Mesothelial cell of epicardium (in vitro differentiated cells): ENCODE measurements around the gene B4GAT1. TPM values are rescaled to one million over a fixed set of nuclear protein-coding genes. Genes with fewer than 3 reads are reported as not detected.

Experiments
- DNase-seq, 2 experiments: peaks; one replicate each; pipeline ENCODE4 v3.0.0; 2021; ENCODE audit warnings: low spot score in 2 of 2; ENCODE audit not compliant: unreplicated experiment in 2 of 2
- H3K27ac Mint-ChIP-seq: 2 replicates; pipeline ENCODE4 v1.8.0; 2021; ENCODE audit warnings: mixed read lengths
- H3K27me3 Mint-ChIP-seq: 2 replicates; pipeline ENCODE4 v1.8.0; 2021; ENCODE audit warnings: low read depth, mixed read lengths
- H3K36me3 Mint-ChIP-seq: 2 replicates; pipeline ENCODE4 v1.8.0; 2021; ENCODE audit warnings: mixed read lengths
- H3K4me1 Mint-ChIP-seq: 2 replicates; pipeline ENCODE4 v1.8.0; 2021; ENCODE audit warnings: mixed read lengths
- H3K4me3 Mint-ChIP-seq: 2 replicates; pipeline ENCODE4 v1.8.0; 2021; ENCODE audit warnings: mild to moderate bottlenecking, moderate library complexity, mixed read lengths
- H3K9me3 Mint-ChIP-seq: 2 replicates; pipeline ENCODE4 v1.8.0; 2021; ENCODE audit warnings: mixed read lengths
- CTCF ChIP-seq: fragments of 200-600 bp; sonication (generic); IDR thresholded peaks from one replicate; pipeline ENCODE4 v1.5.0; 2021; ENCODE audit warnings: antibody characterized with exemption; ENCODE audit not compliant: unreplicated experiment
- total RNA-seq: library from RNA; stranded (reverse); gene quantifications from 3 replicates; pipeline ENCODE4 v1.2.1, GENCODE V29; 2021

B4GAT1 gene
- total RNA-seq, 1 donor from 2014 or later: 30.2 TPM

DNA sequence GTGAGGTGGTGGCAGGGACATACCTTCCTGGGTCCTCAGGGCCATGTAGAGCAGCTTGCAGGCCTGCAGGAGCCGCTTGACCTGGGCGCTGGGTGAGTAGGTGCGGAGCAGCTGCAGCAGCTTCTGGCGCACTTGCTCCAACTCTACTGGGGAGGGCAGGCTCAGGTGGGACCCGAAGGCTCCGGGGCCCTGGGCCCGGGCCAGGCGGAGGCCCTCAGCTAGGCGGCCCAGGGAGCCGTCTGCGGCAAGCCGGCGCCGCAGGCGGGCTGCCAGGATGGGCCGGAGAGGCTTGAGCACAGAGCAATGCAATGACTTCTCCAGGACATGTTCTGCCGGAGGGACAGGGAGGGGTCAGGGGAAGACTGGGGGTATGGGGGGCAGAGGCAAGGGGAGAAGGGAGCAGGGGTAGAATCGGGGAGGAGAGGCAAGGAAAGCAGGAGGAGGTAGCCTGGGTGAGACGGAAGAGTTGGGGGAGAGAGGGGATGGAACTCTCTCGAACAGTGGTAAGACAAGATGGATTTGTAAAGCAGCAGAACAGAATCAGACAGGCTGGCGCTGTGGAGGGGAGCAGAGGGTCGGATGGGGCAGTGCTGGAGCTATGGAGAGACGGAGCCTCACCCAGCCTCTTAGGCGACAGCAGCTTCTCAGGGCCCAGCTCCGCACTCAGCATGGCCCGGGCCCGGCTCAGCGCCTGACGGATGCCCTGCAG is 13.4 kb downstream of the B4GAT1 start:
- DNase-seq: no peak
- no peak for TF ChIP-seq CTCF
- no peak overlapping the region for H3K4me3 Mint-ChIP-seq
- no peaks in the 10 kb centered on the region for H3K9me3 Mint-ChIP-seq
- no peaks in the 10 kb centered on the region for H3K36me3 Mint-ChIP-seq
- no peak overlapping the region for H3K27ac Mint-ChIP-seq
- H3K27me3 Mint-ChIP-seq: peaks cover 7% of the 10 kb centered on the region
- H3K4me1 Mint-ChIP-seq: peaks cover 15% of the 10 kb centered on the region

GRCh38 chr11:66333220-66333877 is 14.1 kb downstream of the B4GAT1 start:
- H3K4me3 Mint-ChIP-seq: no peak overlapping the region
- no peak for DNase-seq
- no peaks in the 10 kb centered on the region for H3K9me3 Mint-ChIP-seq
- no peaks in the 10 kb centered on the region for H3K36me3 Mint-ChIP-seq
- peaks cover 7% of the 10 kb centered on the region for H3K27me3 Mint-ChIP-seq
- H3K4me1 Mint-ChIP-seq: peaks cover 19% of the 10 kb centered on the region
- TF ChIP-seq CTCF: no peak
- H3K27ac Mint-ChIP-seq: no peak overlapping the region

DNA sequence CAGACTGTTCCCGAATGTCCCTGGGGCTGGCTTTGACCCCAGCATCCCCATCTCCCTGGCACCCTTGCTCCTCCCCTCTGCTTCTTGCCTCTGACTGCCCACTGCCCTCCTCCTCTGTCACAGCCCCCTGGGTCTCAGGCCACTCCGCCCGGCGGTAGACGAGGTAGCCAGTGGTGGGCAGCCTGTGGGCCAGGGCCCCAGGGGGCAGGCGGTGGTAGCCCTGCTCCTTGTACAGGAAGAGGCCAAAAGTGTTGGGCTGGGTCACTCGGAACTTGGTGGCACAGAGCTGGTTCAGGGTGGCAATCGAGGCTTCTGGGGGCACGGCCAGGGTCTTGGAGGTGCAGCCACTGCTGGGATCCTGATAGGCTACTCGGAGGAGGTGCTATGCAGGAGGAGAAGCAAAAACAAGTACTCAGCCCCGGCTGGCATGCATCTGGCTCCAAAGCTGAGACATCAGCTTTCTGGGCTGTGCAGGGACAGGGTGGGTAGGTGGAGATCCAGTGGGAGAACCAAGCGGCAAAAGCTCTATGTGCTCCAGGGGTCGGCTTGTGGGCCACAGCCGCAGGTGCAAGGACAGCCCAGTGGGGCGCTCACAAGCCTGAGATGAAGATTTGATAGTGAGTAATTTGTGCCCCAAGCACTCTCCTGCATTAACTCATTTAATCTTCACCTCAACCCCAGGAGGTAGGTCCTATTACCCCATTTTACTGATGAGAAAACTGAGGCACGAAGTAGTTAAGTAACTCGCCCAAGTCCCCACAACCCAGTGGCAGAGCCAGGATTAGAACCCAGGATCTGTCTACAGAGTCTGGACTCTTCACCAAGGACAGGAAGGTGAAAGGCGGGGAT is 14.8 kb downstream of the B4GAT1 start:
- peaks cover 24% of the 10 kb centered on the region for H3K4me1 Mint-ChIP-seq
- no peak for DNase-seq
- H3K4me3 Mint-ChIP-seq: no peak overlapping the region
- H3K27me3 Mint-ChIP-seq: peaks cover 7% of the 10 kb centered on the region
- H3K36me3 Mint-ChIP-seq: no peaks in the 10 kb centered on the region
- H3K27ac Mint-ChIP-seq: no peak overlapping the region
- TF ChIP-seq CTCF: no peak
- H3K9me3 Mint-ChIP-seq: no peaks in the 10 kb centered on the region

- Mint-ChIP-seq H3K4me1 (peaks cover 28% of the 10 kb centered on the region), H3K4me3 (no peak overlapping the region), H3K9me3 (no peaks in the 10 kb centered on the region), H3K27me3 (peaks cover 7% of the 10 kb centered on the region), H3K36me3 (no peaks in the 10 kb centered on the region), H3K27ac (no peak overlapping the region)
- no peak for TF ChIP-seq CTCF
- no peak for DNase-seq
Measured at GRCh38 chr11:66331542-66332370, 15.7 kb downstream of the B4GAT1 start.

- no peaks in the 10 kb centered on the region for H3K36me3 Mint-ChIP-seq
Measured at GRCh38 chr11:66330931-66331330, 16.5 kb downstream of the B4GAT1 start.

More at GRCh38 chr11:66330931-66331330, 16.5 kb downstream of the B4GAT1 start:
- Mint-ChIP-seq H3K27ac (no peak overlapping the region), H3K9me3 (no peaks in the 10 kb centered on the region), H3K27me3 (peaks cover 3% of the 10 kb centered on the region), H3K4me3 (no peak overlapping the region), H3K4me1 (peaks cover 27% of the 10 kb centered on the region)
- no peak for TF ChIP-seq CTCF
- no peak for DNase-seq
